Measurements from ENCODE around the gene MSRB3. TPM values are rescaled to one million over a fixed set of nuclear protein-coding genes. Genes with fewer than 3 reads are reported as not detected.

The MSRB3 gene
- total RNA-seq, 3 donors from 2014 or later, result 8.1 to 154 (median 18.3) TPM

- DNase-seq (no peak), ATAC-seq (no peak)
- H3K36me3 ChIP-seq (ENCODE audit: low read depth), result no peaks in the 10 kb centered on the region
- intact Hi-C loops (cut with DNase I, micrococcal nuclease), result no loop called here
- no peaks in the 10 kb centered on the region for H3K9me3 ChIP-seq
- H3K4me3 ChIP-seq, result no peak overlapping the region
- no peaks in the 10 kb centered on the region for H3K4me1 ChIP-seq (ENCODE audit: low read depth)
- no peak for TF ChIP-seq CTCF (IDR thresholded peaks at IDR 0.05)
Measured at GRCh38 chr12:65248656-65249633, 29.5 kb upstream of the MSRB3 start.

GRCh38 chr12:65252515-65252914, 26.0 kb upstream of the MSRB3 start:
- ATAC-seq, result no peak
- no peaks in the 10 kb centered on the region for H3K9me3 ChIP-seq
- intact Hi-C loops (cut with DNase I, micrococcal nuclease), result no loop called here
- DNase-seq, result no peak
- TF ChIP-seq CTCF (IDR thresholded peaks at IDR 0.05), result no peak
- H3K4me3 ChIP-seq, result no peak overlapping the region
- H3K4me1 ChIP-seq (ENCODE audit: low read depth), result no peaks in the 10 kb centered on the region
- H3K36me3 ChIP-seq (ENCODE audit: low read depth), result no peaks in the 10 kb centered on the region

- no peak for TF ChIP-seq CTCF (IDR thresholded peaks at IDR 0.05)
- intact Hi-C loops (cut with DNase I, micrococcal nuclease), result no loop called here
- no peak for ATAC-seq
- Histone ChIP-seq H3K4me1 (ENCODE audit: low read depth) (no peaks in the 10 kb centered on the region), H3K4me3 (no peak overlapping the region), H3K9me3 (no peaks in the 10 kb centered on the region), H3K36me3 (ENCODE audit: low read depth) (no peaks in the 10 kb centered on the region)
- DNase-seq, result no peak
Measured at GRCh38 chr12:65257986-65258385, 20.5 kb upstream of the MSRB3 start.

- DNase-seq (no peak), ATAC-seq (no peak)
- H3K4me1 ChIP-seq (ENCODE audit: low read depth), result no peaks in the 10 kb centered on the region
- intact Hi-C loops (cut with DNase I, micrococcal nuclease), result no loop called here
- no peak for TF ChIP-seq CTCF (IDR thresholded peaks at IDR 0.05)
- no peak overlapping the region for H3K4me3 ChIP-seq
- no peaks in the 10 kb centered on the region for H3K9me3 ChIP-seq
- H3K36me3 ChIP-seq (ENCODE audit: low read depth), result no peaks in the 10 kb centered on the region
Measured at GRCh38 chr12:65259501-65259900, 19.0 kb upstream of the MSRB3 start.

GRCh38 chr12:65263777-65264176, 14.7 kb upstream of the MSRB3 start:
- Histone ChIP-seq H3K9me3 (no peaks in the 10 kb centered on the region), H3K4me3 (no peak overlapping the region), H3K36me3 (ENCODE audit: low read depth) (no peaks in the 10 kb centered on the region), H3K4me1 (ENCODE audit: low read depth) (no peaks in the 10 kb centered on the region)
- ATAC-seq (no peak), DNase-seq (no peak)
- intact Hi-C loops (cut with DNase I, micrococcal nuclease), result no loop called here
- TF ChIP-seq CTCF (IDR thresholded peaks at IDR 0.05), result no peak
